IPS-18a (cell line): ENCODE results near the gene ARAP3.

ENCODE experiments used
- H3K27ac ChIP-seq: one replicate; pipeline ENCODE4 v1.5.1; 2013; ENCODE audit warnings: low read length
- H3K27me3 ChIP-seq: one replicate; pipeline ENCODE4 v1.6.1; 2013; ENCODE audit warnings: mild to moderate bottlenecking, low read length; ENCODE audit not compliant: control insufficient read depth, insufficient read depth
- H3K36me3 ChIP-seq: one replicate; pipeline ENCODE4 v1.6.1; 2013; ENCODE audit warnings: low read depth, low read length; ENCODE audit not compliant: control insufficient read depth
- H3K4me1 ChIP-seq: one replicate; pipeline ENCODE4 v1.6.1; 2013; ENCODE audit warnings: low read depth, low read length; ENCODE audit not compliant: control insufficient read depth
- H3K4me3 ChIP-seq: one replicate; pipeline ENCODE4 v1.5.1; 2013; ENCODE audit warnings: low read length
- H3K9ac ChIP-seq: one replicate; pipeline ENCODE4 v1.6.1; 2013; ENCODE audit warnings: mild to moderate bottlenecking, low read length, moderate library complexity
- H3K9me3 ChIP-seq: one replicate; pipeline ENCODE4 v1.6.1; 2013; ENCODE audit warnings: low read depth, low read length; ENCODE audit not compliant: control insufficient read depth

The ARAP3 gene

GRCh38 chr5:141649056-141649688 lies 32.9 kb downstream of the ARAP3 start:
- H3K9ac ChIP-seq: no peak overlapping the region
- no peaks in the 10 kb centered on the region for H3K27me3 ChIP-seq
- H3K9me3 ChIP-seq: no peaks in the 10 kb centered on the region
- peaks cover 4% of the 10 kb centered on the region for H3K4me1 ChIP-seq
- H3K4me3 ChIP-seq: no peak overlapping the region
- no peak overlapping the region for H3K27ac ChIP-seq
- peaks cover 16% of the 10 kb centered on the region for H3K36me3 ChIP-seq

GRCh38 chr5:141647851-141648250 lies 34.2 kb downstream of the ARAP3 start:
- no peak overlapping the region for H3K9ac ChIP-seq
- H3K27me3 ChIP-seq: no peaks in the 10 kb centered on the region
- H3K4me3 ChIP-seq: no peak overlapping the region
- H3K4me1 ChIP-seq: peaks cover 4% of the 10 kb centered on the region
- H3K9me3 ChIP-seq: no peaks in the 10 kb centered on the region
- no peak overlapping the region for H3K27ac ChIP-seq
- H3K36me3 ChIP-seq: peaks cover 6% of the 10 kb centered on the region

GRCh38 chr5:141647242-141647641 lies 34.8 kb downstream of the ARAP3 start:
- Histone ChIP-seq H3K9ac (no peak overlapping the region), H3K27ac (no peak overlapping the region), H3K4me1 (peaks cover 4% of the 10 kb centered on the region), H3K9me3 (no peaks in the 10 kb centered on the region), H3K4me3 (no peak overlapping the region), H3K36me3 (peaks cover 6% of the 10 kb centered on the region), H3K27me3 (no peaks in the 10 kb centered on the region)

- Histone ChIP-seq H3K36me3 (peaks cover 12% of the 10 kb centered on the region), H3K27ac (no peak overlapping the region), H3K9ac (no peak overlapping the region), H3K4me3 (no peak overlapping the region), H3K9me3 (no peaks in the 10 kb centered on the region), H3K27me3 (no peaks in the 10 kb centered on the region), H3K4me1 (no peaks in the 10 kb centered on the region)
These were observed 36.0 kb downstream of the ARAP3 start for GRCh38 chr5:141646026-141646425.

GRCh38 chr5:141641634-141642267 lies 40.3 kb downstream of the ARAP3 start:
- H3K27me3 ChIP-seq: no peaks in the 10 kb centered on the region
- no peaks in the 10 kb centered on the region for H3K4me1 ChIP-seq
- H3K27ac ChIP-seq: no peak overlapping the region
- H3K4me3 ChIP-seq: no peak overlapping the region
- H3K9ac ChIP-seq: no peak overlapping the region
- H3K36me3 ChIP-seq: peaks cover 6% of the 10 kb centered on the region
- H3K9me3 ChIP-seq: no peaks in the 10 kb centered on the region

- Histone ChIP-seq H3K36me3 (peaks cover 6% of the 10 kb centered on the region), H3K27me3 (no peaks in the 10 kb centered on the region), H3K9me3 (no peaks in the 10 kb centered on the region), H3K4me3 (no peak overlapping the region), H3K9ac (no peak overlapping the region), H3K27ac (no peak overlapping the region), H3K4me1 (peaks cover 3% of the 10 kb centered on the region)
These were observed 41.3 kb downstream of the ARAP3 start for GRCh38 chr5:141640698-141641097.

GRCh38 chr5:141640051-141640415 lies 42.0 kb downstream of the ARAP3 start:
- H3K9me3 ChIP-seq: no peaks in the 10 kb centered on the region
- H3K4me3 ChIP-seq: no peak overlapping the region
- peaks cover 6% of the 10 kb centered on the region for H3K36me3 ChIP-seq
- H3K4me1 ChIP-seq: peaks cover 3% of the 10 kb centered on the region
- no peak overlapping the region for H3K27ac ChIP-seq
- H3K27me3 ChIP-seq: no peaks in the 10 kb centered on the region
- H3K9ac ChIP-seq: no peak overlapping the region

DNA sequence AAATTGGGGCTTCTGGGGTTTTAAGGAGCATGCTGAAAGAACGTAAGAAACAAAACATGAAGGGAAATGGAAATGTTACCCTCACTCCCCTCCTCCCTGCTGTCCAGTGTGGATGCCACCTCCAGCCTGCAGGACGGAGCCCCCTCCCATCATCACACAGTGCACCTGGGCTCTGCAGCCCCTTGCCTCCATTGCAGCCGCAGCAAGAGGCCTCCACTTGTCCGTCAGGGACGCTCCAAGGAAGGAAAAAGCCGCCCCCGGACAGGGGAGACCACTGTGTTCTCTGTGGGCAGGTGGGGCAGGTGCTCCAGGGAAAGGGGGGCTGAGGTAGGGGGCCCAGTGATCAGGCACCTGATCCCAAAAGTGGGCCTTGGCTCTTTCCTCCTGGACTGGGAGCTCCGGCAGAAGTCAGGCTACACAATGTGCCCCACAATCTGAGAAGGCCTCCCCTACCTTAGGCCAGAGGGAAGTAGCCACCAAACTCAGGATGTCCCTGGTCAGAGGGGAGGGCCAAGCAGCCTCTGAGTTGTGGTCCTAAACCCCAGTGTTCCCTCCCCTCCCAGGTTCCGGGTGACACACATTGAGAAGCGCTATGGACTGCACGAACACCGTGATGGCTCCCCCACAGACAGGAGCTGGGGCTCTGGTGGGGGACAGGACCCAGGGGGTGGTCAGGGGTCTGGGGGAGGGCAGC lies 42.5 kb downstream of the ARAP3 start:
- H3K27ac ChIP-seq: no peak overlapping the region
- H3K27me3 ChIP-seq: no peaks in the 10 kb centered on the region
- peaks cover 6% of the 10 kb centered on the region for H3K36me3 ChIP-seq
- no peaks in the 10 kb centered on the region for H3K9me3 ChIP-seq
- no peak overlapping the region for H3K4me3 ChIP-seq
- H3K4me1 ChIP-seq: peaks cover 3% of the 10 kb centered on the region
- H3K9ac ChIP-seq: no peak overlapping the region

DNA sequence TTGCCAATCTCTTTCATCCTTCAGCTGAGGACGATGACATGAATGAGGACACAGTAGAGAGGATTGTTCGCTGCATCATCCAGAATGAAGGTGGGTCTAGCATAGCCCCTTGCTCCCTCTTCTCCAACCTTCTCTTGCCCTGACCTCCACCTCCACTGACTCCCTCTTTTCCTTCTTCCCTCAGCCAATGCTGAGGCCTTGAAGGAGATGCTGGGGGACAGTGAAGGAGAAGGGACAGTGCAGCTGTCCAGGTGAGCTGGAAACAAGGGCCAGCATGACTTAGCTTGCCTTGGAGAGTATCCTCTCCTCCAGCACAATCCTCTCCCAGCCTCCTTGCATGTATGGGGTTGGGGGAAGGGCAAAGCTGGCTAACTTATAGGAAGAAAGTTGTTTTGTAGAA lies 43.3 kb downstream of the ARAP3 start:
- H3K9ac ChIP-seq: no peak overlapping the region

GRCh38 chr5:141637767-141638419 lies 44.1 kb downstream of the ARAP3 start:
- Histone ChIP-seq H3K27ac (no peak overlapping the region), H3K4me1 (peaks cover 3% of the 10 kb centered on the region), H3K36me3 (peaks cover 6% of the 10 kb centered on the region), H3K9ac (peak overlapping the region; percentile 82), H3K27me3 (no peaks in the 10 kb centered on the region), H3K9me3 (no peaks in the 10 kb centered on the region), H3K4me3 (peak overlapping the region; percentile 87)

More for the DNA sequence above, 43.3 kb downstream of the ARAP3 start:
- Histone ChIP-seq H3K27ac (no peak overlapping the region), H3K36me3 (peaks cover 6% of the 10 kb centered on the region), H3K27me3 (no peaks in the 10 kb centered on the region), H3K4me3 (peak overlapping the region; percentile 87), H3K9me3 (no peaks in the 10 kb centered on the region), H3K4me1 (peaks cover 3% of the 10 kb centered on the region)

DNA sequence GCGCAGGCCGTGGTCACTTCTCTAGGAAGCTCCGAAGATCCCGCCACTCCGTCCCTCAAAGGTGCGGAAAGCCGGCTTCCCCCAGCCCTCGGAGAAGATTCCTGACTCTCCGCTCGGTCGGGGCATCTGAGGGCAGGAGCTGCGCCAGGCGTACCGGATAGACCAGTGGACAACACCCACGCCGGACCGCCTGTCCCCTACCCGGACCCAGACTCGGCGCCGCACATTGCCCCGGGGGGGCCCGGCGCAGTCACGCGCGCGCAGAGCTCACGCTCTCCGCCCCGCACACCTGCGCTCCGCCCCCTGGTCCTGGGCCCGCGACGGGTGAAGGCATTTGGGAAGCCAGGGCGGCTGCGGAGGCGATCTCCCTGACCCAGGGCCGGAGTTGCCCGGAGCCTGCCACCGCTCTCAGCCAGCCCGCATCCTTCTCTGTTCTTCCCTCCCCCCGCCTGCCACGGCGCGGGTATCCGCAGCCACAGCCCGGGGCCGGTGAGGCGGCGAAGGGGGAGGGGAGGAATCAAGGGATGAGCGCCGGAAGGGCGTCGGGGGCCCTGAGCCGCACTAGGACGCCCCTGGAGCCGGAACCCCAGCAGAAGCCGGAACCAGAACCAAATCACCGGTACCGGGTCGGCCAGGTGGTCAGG lies 44.8 kb downstream of the ARAP3 start:
- H3K27me3 ChIP-seq: no peaks in the 10 kb centered on the region
- H3K4me1 ChIP-seq: peaks cover 3% of the 10 kb centered on the region
- peak overlapping the region; percentile 82 for H3K9ac ChIP-seq
- H3K27ac ChIP-seq: no peak overlapping the region
- H3K4me3 ChIP-seq: peak overlapping the region; percentile 87
- peaks cover 6% of the 10 kb centered on the region for H3K36me3 ChIP-seq
- no peaks in the 10 kb centered on the region for H3K9me3 ChIP-seq
